Measurements from ENCODE around the gene UGT1A8.
"Not testable (repeated sequence)": the region's sequence is repeated elsewhere in the genome, so short reads cannot be mapped to it uniquely, and the experiment has no call there.

Gene UGT1A8

GRCh38 chr2:233736868-233737653, 119.6 kb downstream of the UGT1A8 start:
- DNase-seq, result not testable (repeated sequence)

GRCh38 chr2:233740870-233741269, 123.4 kb downstream of the UGT1A8 start:
- DNase-seq, result no peak

- no peak for DNase-seq
These were observed 126.2 kb downstream of the UGT1A8 start for GRCh38 chr2:233743464-233744259.

GRCh38 chr2:233745073-233745755, 127.8 kb downstream of the UGT1A8 start:
- DNase-seq, result no peak

- DNase-seq, result not testable (repeated sequence)
These were observed 128.4 kb downstream of the UGT1A8 start for GRCh38 chr2:233745838-233746237.

- no peak for DNase-seq
These were observed 129.2 kb downstream of the UGT1A8 start for GRCh38 chr2:233746475-233747282.

- DNase-seq, result no peak
These were observed 129.8 kb downstream of the UGT1A8 start for GRCh38 chr2:233747283-233747544.

GRCh38 chr2:233750689-233751088, 133.3 kb downstream of the UGT1A8 start:
- DNase-seq, result not testable (repeated sequence)

GRCh38 chr2:233751212-233752009, 134.0 kb downstream of the UGT1A8 start:
- DNase-seq, result not testable (repeated sequence)

GRCh38 chr2:233754872-233755611, 137.6 kb downstream of the UGT1A8 start:
- no peak for DNase-seq

GRCh38 chr2:233756429-233757081, 139.1 kb downstream of the UGT1A8 start:
- DNase-seq, result no peak

- no peak for DNase-seq
These were observed 140.7 kb downstream of the UGT1A8 start for GRCh38 chr2:233758141-233758540.

GRCh38 chr2:233758849-233759248, 141.4 kb downstream of the UGT1A8 start:
- DNase-seq, result no peak

- no peak for DNase-seq
These were observed 142.6 kb downstream of the UGT1A8 start, which contains the start of gene UGT1A1 for GRCh38 chr2:233760043-233760442. Gene UGT1A1, plus strand, starts transcription at chr2:233760270. Its CDS starts 18 bp downstream, at chr2:233760288.

GRCh38 chr2:233761040-233761769, 143.8 kb downstream of the UGT1A8 start:
- DNase-seq, result no peak

- DNase-seq, result no peak
These were observed 146.8 kb downstream of the UGT1A8 start for GRCh38 chr2:233764264-233764663.

- DNase-seq, result no peak
These were observed 147.3 kb downstream of the UGT1A8 start for GRCh38 chr2:233764761-233765160.

GRCh38 chr2:233766416-233766815, 149.0 kb downstream of the UGT1A8 start:
- DNase-seq, result no peak

GRCh38 chr2:233768076-233768475, 150.6 kb downstream of the UGT1A8 start:
- DNase-seq, result no peak

- DNase-seq, result no peak
These were observed 151.8 kb downstream of the UGT1A8 start for GRCh38 chr2:233769260-233769659.
